HepG2 (cell line): Measurements from ENCODE around the gene BMPR2. TPM values are rescaled to one million over a fixed set of nuclear protein-coding genes. Genes with fewer than 3 reads are reported as not detected.
A peak's percentile ranks its signal among the peaks of the same experiment; 100 is the strongest.

Experiments
- ATAC-seq: fragments of 200-7000 bp; cut with Tn5 transposase; 3 replicates; pipeline ENCODE4 v1.9.1; 2020; ENCODE audit warnings: mild to moderate bottlenecking, moderate library complexity
- BruUV-seq: library from RNA; stranded (reverse); fragments of 400-500 nt; replicated peaks from 2 replicates; lab custom pipeline; 2021; lab: Mats Ljungman, UMichigan
- CTCF ChIA-PET: fragments of 300-600 bp; formaldehyde crosslinking; extraction: SDS; loops from one replicate; lab custom pipeline; 2021; ENCODE audit warnings: low total read pairs, inconsistent platforms, low intra/inter-chr PET ratio; lab: Yijun Ruan, JAX
- POLR2A ChIA-PET: fragments of 350-600 bp; sonication (Branson Sonifier 250); formaldehyde crosslinking; loops from one replicate; lab custom pipeline; 2020; ENCODE audit warnings: antibody characterized with exemption, inconsistent platforms; lab: Yijun Ruan, JAX
- DNase-seq: peaks from one replicate; pipeline ENCODE4 v3.0.0-alpha.2; 2015; ENCODE audit warnings: low spot score
- FAIRE-seq: peaks from 3 replicates; lab custom pipeline; 2011; peaks lifted over from hg19 to GRCh38; lab: Jason Lieb, UNC
- H2AFZ ChIP-seq: one replicate; pipeline ENCODE4 v1.6.1; 2011; ENCODE audit warnings: low read length, inconsistent platforms
- H3K27ac ChIP-seq: fragments of 300-600 bp; 3 replicates; pipeline ENCODE4 v1.8.0; 2011; ENCODE audit warnings: mixed run types, mild to moderate bottlenecking, mixed read lengths, low read length, inconsistent platforms; ENCODE audit not compliant: insufficient read depth; ENCODE audit errors: extremely low read length
- H3K27me3 ChIP-seq, 2 experiments: fragments of 200-600 bp in 1 of 2; 2 replicates in 1 of 2; 3 replicates in 1 of 2; pipeline versions ENCODE4 v1.6.0 to v1.8.0; 2011; ENCODE audit warnings: low read length in 2 of 2, mild to moderate bottlenecking in 2 of 2, moderate library complexity in 2 of 2, inconsistent platforms in 1 of 2; ENCODE audit not compliant: insufficient read depth in 2 of 2, control insufficient read depth in 1 of 2
- H3K36me3 ChIP-seq, 2 experiments: fragments of 200-600 bp in 1 of 2; replicated peaks in 1 of 2; 2 replicates in 1 of 2; 3 replicates in 1 of 2; pipeline versions ENCODE4 v1.5.1 to v1.8.0; 2011; ENCODE audit warnings: low read length in 2 of 2, inconsistent platforms in 1 of 2; ENCODE audit not compliant: insufficient read depth in 2 of 2, control insufficient read depth in 1 of 2
- H3K4me1 ChIP-seq: 2 replicates; pipeline ENCODE4 v1.5.1; 2012; ENCODE audit warnings: low read length, inconsistent platforms; ENCODE audit not compliant: insufficient read depth
- H3K4me2 ChIP-seq: 2 replicates; pipeline ENCODE4 v1.6.0; 2011; ENCODE audit warnings: low read depth, low read length, inconsistent platforms
- H3K4me3 ChIP-seq, 3 experiments: fragments of 200-600 bp in 1 of 3; sonication (generic), shearing (Covaris generic) in 1 of 3; replicated peaks in 1 of 3; 2 replicates each; pipeline ENCODE4 v1.5.1; 2011 to 2016; ENCODE audit warnings: low read length in 3 of 3, inconsistent platforms in 2 of 3, low read depth in 2 of 3, mild to moderate bottlenecking in 2 of 3, control low read depth in 1 of 3, mixed read lengths in 1 of 3; ENCODE audit not compliant: insufficient read depth in 1 of 3
- H3K79me2 ChIP-seq: one replicate; pipeline ENCODE4 v1.6.1; 2011; ENCODE audit warnings: low read length, inconsistent platforms; ENCODE audit not compliant: insufficient read depth
- H3K9ac ChIP-seq: 2 replicates; pipeline ENCODE4 v1.6.0; 2011; ENCODE audit warnings: mild to moderate bottlenecking, low read depth, low read length, inconsistent platforms; ENCODE audit not compliant: insufficient read depth
- H3K9me3 ChIP-seq: 2 replicates; pipeline ENCODE4 v1.5.1; 2012; ENCODE audit warnings: mild to moderate bottlenecking, low read length
- H4K20me1 ChIP-seq: 2 replicates; pipeline ENCODE4 v1.6.0; 2011; ENCODE audit warnings: inconsistent platforms, mild to moderate bottlenecking, low read length, moderate library complexity; ENCODE audit not compliant: insufficient read depth
- YEATS4 ChIP-seq: sonication (generic); formaldehyde crosslinking; IDR thresholded peaks from 2 replicates; pipeline ENCODE4 v1.4.0; 2020; ENCODE audit warnings: missing genetic modification reagents, borderline replicate concordance
- ZFP90 ChIP-seq: sonication (generic); formaldehyde crosslinking; IDR thresholded peaks from 2 replicates; pipeline ENCODE4 v1.8.0; 2022; ENCODE audit warnings: missing genetic modification reagents, mild to moderate bottlenecking, inconsistent platforms, borderline replicate concordance
- ZNF761 ChIP-seq: sonication (generic); formaldehyde crosslinking; conservative IDR thresholded peaks from 2 replicates; pipeline ENCODE4 v1.4.0; 2020; ENCODE audit warnings: mild to moderate bottlenecking, missing genetic modification reagents
- WGBS: methylation state at CpG from one replicate; pipeline ENCODE4 v1.1.6; 2017; ENCODE audit warnings: low lambda C conversion rate; 5-methylcytosine and 5-hydroxymethylcytosine counted together
- in situ Hi-C: cut with HindIII; loops from 2 replicates; pipeline ENCODE4 v1.10.0; 2017; ENCODE audit warnings: low pct_unique_long_range_greater_than_20kb; ENCODE audit not compliant: extremely low pct_ligation_motif_present
- intact Hi-C: fragments of 100-400 bp; cut with micrococcal nuclease; formaldehyde crosslinking; loops from one replicate; pipeline ENCODE4 v1.10.0; 2022; ENCODE audit not compliant: unreplicated experiment
- polyA plus RNA-seq, 8 experiments: library from polyadenylated mRNA; depleted of rRNA in 3 of 8; stranded (reverse) in 7 of 8; unstranded in 1 of 8; fragments of >200 nt; fragmentation: Illumina TruSeq in 4 of 8; extraction: Trizol in 4 of 8; gene quantifications; 2 replicates each; pipeline versions ENCODE4 v1.2.1 to v1.2.3, GENCODE V29; 2011 to 2016; ENCODE audit warnings: low read depth in 4 of 8, missing spikeins in 1 of 8, mixed read lengths in 1 of 8; ENCODE audit not compliant: insufficient read depth in 1 of 8
- total RNA-seq, 5 experiments: library from RNA; depleted of rRNA; stranded (reverse); fragments of >200 nt; fragmentation: Illumina TruSeq; extraction: Trizol; gene quantifications; 2 replicates each; pipeline ENCODE4 v1.2.3, GENCODE V29; 2016; ENCODE audit warnings: low read depth in 1 of 5
- TF ChIP-seq, protein P1 (sequence below), 2 experiments: sonication (generic) in 1 of 2; formaldehyde crosslinking in 1 of 2; IDR thresholded peaks; 2 replicates each; pipeline versions ENCODE4 v1.4.0 to v1.6.1; 2016 to 2020; ENCODE audit warnings: borderline replicate concordance in 1 of 2, low read depth in 1 of 2, mild to moderate bottlenecking in 1 of 2, missing genetic modification reagents in 1 of 2
- TF ChIP-seq, protein P2 (sequence below): sonication (generic); formaldehyde crosslinking; IDR thresholded peaks from 2 replicates; pipeline ENCODE4 v1.4.0; 2020; ENCODE audit warnings: low read depth, mild to moderate bottlenecking, missing genetic modification reagents

BMPR2 gene
- total and polyA plus RNA-seq, 2 of the 13 experiments (the other 11 are each of a cell fraction or from before 2014, with no cell fraction given) = 5.5 to 10.3 TPM

DNA sequence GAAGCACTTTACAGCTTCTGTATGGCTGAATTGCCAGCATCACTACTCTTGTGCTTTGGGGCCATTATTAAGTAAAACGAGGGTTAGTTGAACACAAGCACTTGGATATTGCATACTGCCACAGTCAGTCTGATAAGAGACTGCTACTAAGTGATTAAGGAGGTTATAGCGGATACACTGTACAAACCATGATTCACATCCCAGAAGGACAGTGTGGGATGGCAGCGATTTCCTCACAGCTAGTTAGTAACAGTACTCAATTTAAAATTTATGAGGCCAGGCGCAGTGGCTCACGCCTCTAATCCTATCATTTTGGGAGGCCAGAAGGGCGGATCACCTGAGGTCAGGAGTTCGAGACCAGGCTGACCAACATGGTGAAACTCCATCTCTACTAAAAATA is 2.6 kb upstream of the BMPR2 start:
- 87% methylated on average over 7 of the region's 7 CpGs for WGBS
- ATAC-seq (no peak), DNase-seq (no peak), FAIRE-seq (no peak)
- Histone ChIP-seq H3K27me3 (no peaks in the 10 kb centered on the region; a peak in 1 of 5 replicates), H3K9ac (no peak overlapping the region), H3K79me2 (peaks cover 21% of the 10 kb centered on the region), H3K27ac (no peak overlapping the region), H3K36me3 (no peaks in the 10 kb centered on the region), H3K9me3 (no peaks in the 10 kb centered on the region), H2AFZ (no peak overlapping the region), H4K20me1 (peaks cover 7% of the 10 kb centered on the region), H3K4me2 (no peak overlapping the region), H3K4me3 (no peak overlapping the region), H3K4me1 (peaks cover 23% of the 10 kb centered on the region)
- TF ChIP-seq ZFP90 (0 out of 2 replicates have a peak, but pooled peaks have one; percentile 39), YEATS4 (CRISPR knock-in tag) (0 out of 2 replicates have a peak, but pooled peaks have one; percentile 13), ZNF761 (CRISPR knock-in tag) (0 out of 2 replicates have a peak, but pooled peaks have one; percentile 40)
- TF ChIP-seq, protein P1, sequence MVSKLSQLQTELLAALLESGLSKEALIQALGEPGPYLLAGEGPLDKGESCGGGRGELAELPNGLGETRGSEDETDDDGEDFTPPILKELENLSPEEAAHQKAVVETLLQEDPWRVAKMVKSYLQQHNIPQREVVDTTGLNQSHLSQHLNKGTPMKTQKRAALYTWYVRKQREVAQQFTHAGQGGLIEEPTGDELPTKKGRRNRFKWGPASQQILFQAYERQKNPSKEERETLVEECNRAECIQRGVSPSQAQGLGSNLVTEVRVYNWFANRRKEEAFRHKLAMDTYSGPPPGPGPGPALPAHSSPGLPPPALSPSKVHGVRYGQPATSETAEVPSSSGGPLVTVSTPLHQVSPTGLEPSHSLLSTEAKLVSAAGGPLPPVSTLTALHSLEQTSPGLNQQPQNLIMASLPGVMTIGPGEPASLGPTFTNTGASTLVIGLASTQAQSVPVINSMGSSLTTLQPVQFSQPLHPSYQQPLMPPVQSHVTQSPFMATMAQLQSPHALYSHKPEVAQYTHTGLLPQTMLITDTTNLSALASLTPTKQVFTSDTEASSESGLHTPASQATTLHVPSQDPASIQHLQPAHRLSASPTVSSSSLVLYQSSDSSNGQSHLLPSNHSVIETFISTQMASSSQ (IDR thresholded peaks at IDR 0.05; ENCODE audit: low read depth) = no peak
- TF ChIP-seq, protein P1 (CRISPR knock-in tag; IDR thresholded peaks at IDR 0.05; ENCODE audit: borderline replicate concordance) = 0 out of 2 replicates have a peak, but pooled peaks have one; percentile 20
- TF ChIP-seq, protein P2, sequence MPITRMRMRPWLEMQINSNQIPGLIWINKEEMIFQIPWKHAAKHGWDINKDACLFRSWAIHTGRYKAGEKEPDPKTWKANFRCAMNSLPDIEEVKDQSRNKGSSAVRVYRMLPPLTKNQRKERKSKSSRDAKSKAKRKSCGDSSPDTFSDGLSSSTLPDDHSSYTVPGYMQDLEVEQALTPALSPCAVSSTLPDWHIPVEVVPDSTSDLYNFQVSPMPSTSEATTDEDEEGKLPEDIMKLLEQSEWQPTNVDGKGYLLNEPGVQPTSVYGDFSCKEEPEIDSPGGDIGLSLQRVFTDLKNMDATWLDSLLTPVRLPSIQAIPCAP = no peak
- intact Hi-C loops (no loop called here), in situ Hi-C loops (no loop called here)
- no TSS peak for BruUV-seq
- ChIA-PET POLR2A (no interaction called here), CTCF (no interaction called here)
